ENCODE measurements around the gene LRRC71.

DNA sequence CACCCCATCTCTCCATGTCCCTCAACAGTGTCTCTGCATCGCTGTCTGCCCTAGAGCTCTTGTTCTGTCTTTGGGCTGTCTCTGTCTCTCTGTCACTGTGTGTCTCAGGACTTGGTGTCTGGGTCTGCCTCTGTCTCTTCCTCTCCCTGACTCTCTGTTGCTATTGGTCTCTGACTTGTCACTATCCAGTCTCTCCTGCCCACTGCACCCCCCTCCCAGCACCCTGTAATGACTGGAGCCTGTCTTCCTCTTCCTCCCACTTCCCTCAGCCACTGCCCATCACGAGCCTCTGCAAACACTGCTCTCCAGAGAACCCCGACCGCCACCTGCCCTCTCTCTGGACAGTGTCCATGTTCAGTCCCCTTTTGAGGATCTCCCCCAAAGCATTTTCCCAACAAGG, 14.8 kb upstream of the LRRC71 start:
- TF ChIP-seq CTCF (IDR thresholded peaks at IDR 0.05) = no peak
- TF ChIP-seq POLR2A (IDR thresholded peaks at IDR 0.05) = no peak

Data from lower leg skin (tissue), 3 donors.